ENCODE measurements around the gene SEL1L. TPM values are rescaled to one million over a fixed set of nuclear protein-coding genes. Genes with fewer than 3 reads are reported as not detected.
"Not testable (repeated sequence)": the region's sequence is repeated elsewhere in the genome, so short reads cannot be mapped to it uniquely, and the experiment has no call there.

The SEL1L gene
- total RNA-seq, 1 donor from 2014 or later: 72.8 TPM

GRCh38 chr14:81525129-81525528, 8.5 kb downstream of the SEL1L start:
- DNase-seq: no peak

- no peak for DNase-seq
These were observed 10.0 kb downstream of the SEL1L start for GRCh38 chr14:81523616-81524015.

- no peak for DNase-seq
These were observed 10.6 kb downstream of the SEL1L start for GRCh38 chr14:81523016-81523415.

GRCh38 chr14:81521356-81521755, 12.3 kb downstream of the SEL1L start:
- no peak for DNase-seq

GRCh38 chr14:81519200-81520011, 14.2 kb downstream of the SEL1L start:
- DNase-seq: no peak

- no peak for DNase-seq
These were observed 15.8 kb downstream of the SEL1L start for GRCh38 chr14:81517798-81518398.

- DNase-seq: no peak
These were observed 16.5 kb downstream of the SEL1L start for GRCh38 chr14:81516986-81517797.

- DNase-seq: not testable (repeated sequence)
These were observed 17.7 kb downstream of the SEL1L start for GRCh38 chr14:81515927-81516326.

- not testable (repeated sequence) for DNase-seq
These were observed 20.8 kb downstream of the SEL1L start for GRCh38 chr14:81512826-81513225.

- no peak for DNase-seq
These were observed 22.3 kb downstream of the SEL1L start for GRCh38 chr14:81511111-81511904.

GRCh38 chr14:81509838-81510452, 23.7 kb downstream of the SEL1L start:
- DNase-seq: no peak

- DNase-seq: no peak
These were observed 24.3 kb downstream of the SEL1L start for GRCh38 chr14:81509321-81509720.

- no peak for DNase-seq
These were observed 27.2 kb downstream of the SEL1L start for GRCh38 chr14:81506487-81506886.

GRCh38 chr14:81504864-81505263, 28.8 kb downstream of the SEL1L start:
- DNase-seq: no peak

- DNase-seq: no peak
These were observed 47.9 kb downstream of the SEL1L start for GRCh38 chr14:81485781-81486180.

GRCh38 chr14:81485372-81485771, 48.3 kb downstream of the SEL1L start:
- DNase-seq: no peak

GRCh38 chr14:81484120-81484519, 49.5 kb downstream of the SEL1L start:
- DNase-seq: no peak

GRCh38 chr14:81480741-81481140, 52.9 kb downstream of the SEL1L start:
- no peak for DNase-seq

GRCh38 chr14:81478446-81478845, 55.2 kb downstream of the SEL1L start:
- no peak for DNase-seq

GRCh38 chr14:81476816-81477215, 56.8 kb downstream of the SEL1L start:
- no peak for DNase-seq

- no peak for DNase-seq
These were observed 58.8 kb downstream of the SEL1L start for GRCh38 chr14:81474685-81475324.

Data from occipital lobe (tissue), 2 donors.